GM19452 (cell line): ENCODE data around the gene OVCH1.
A peak's percentile ranks its signal among the peaks of the same experiment; 100 is the strongest.
"Not testable (repeated sequence)": the region's sequence is repeated elsewhere in the genome, so short reads cannot be mapped to it uniquely, and the experiment has no call there.

ENCODE experiments used
- ATAC-seq: cut with Tn5 transposase; IDR thresholded peaks from one replicate; pipeline ENCODE4 v1.9.1; 2021; ENCODE audit not compliant: unreplicated experiment

OVCH1 gene

GRCh38 chr12:29414368-29414767 lies 83.1 kb downstream of the OVCH1 start:
- no peak for ATAC-seq

- ATAC-seq: no peak
These were observed 91.9 kb downstream of the OVCH1 start for GRCh38 chr12:29405561-29405960.

DNA sequence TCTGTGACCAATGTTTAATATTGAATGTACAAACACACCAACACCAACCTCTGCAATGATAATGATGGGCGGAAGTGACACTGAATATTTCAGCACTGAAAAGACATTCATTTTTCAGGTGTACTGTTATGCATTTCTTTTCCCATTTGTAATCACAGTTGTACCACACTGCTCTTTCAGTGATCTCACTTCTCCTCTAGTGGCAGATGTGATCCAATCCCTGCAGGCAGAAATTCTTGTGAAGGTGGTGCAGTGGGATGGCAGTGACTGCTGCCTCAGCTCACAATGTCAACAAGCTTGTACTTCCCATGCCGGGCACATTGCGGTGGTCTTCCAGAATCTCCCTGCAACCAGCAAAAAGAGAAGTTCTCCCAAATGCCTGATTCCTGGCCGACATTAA lies 93.5 kb downstream of the OVCH1 start:
- no peak for ATAC-seq

DNA sequence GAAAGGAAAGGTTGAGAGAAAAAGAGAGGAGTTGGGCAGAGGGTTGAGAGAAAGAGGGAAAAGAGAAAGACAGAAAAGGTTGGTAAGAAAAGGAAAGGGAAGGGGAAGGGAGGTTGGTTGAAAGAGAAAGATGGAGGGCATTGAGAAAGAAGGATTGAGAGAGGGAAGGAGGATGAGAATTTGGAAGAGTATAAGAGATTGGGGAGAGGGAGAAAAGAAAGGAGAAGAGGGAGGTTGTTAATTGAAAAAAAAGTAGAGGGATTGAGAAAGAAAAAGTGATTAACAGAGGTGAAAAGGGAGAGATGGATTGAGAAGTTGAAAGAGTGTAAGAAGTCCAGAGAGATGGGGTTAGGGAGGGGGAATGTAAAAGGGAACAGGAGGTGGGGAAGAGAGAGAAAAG lies 95.0 kb downstream of the OVCH1 start:
- ATAC-seq: no peak

GRCh38 chr12:29398495-29398894 lies 99.0 kb downstream of the OVCH1 start:
- no peak for ATAC-seq

DNA sequence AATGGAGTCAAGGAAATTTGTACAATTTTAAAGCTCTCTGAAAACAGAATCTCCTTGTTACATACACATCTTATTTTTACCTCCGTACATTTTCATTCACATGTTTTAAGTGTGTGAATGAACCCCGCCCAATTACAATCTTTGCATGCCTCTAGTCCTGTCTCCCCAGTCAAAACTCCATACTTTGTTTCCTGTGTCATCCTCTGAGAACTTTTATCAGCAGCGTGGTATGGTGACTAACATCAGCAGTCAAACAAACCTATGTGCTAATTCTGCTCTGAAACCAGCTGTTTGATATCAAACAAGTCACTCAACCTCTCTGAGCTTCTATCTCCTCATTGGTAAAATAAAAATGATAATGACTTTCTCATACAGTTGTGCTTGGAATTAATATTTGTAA lies 100.7 kb downstream of the OVCH1 start:
- no peak for ATAC-seq

DNA sequence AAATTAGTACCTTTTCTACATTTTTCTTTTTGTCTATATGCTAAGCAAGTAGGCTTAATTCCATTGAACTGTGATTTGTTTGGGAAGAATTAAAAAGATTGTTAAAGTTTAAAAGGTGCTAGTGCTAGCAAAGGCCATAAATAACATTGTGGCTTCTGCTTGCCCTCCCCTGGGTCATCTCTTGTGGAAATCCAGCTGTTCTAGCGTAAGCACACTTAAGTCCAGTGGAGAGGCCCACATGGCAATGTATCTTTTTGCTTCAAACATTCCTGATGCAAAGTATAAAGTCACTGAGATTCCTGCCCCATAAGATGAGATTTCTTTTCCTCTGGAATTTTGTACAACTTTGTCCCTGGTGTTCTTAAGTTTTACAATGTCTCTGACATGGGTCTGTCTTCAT lies 102.1 kb downstream of the OVCH1 start:
- ATAC-seq: no peak

- ATAC-seq: not testable (repeated sequence)
These were observed 107.1 kb downstream of the OVCH1 start for GRCh38 chr12:29390419-29390818.

- ATAC-seq: no peak
These were observed 108.1 kb downstream of the OVCH1 start for GRCh38 chr12:29389295-29389919.

- not testable (repeated sequence) for ATAC-seq
These were observed 111.3 kb downstream of the OVCH1 start for GRCh38 chr12:29386084-29386680.

- ATAC-seq: not testable (repeated sequence)
These were observed 112.3 kb downstream of the OVCH1 start for GRCh38 chr12:29385194-29385593.

DNA sequence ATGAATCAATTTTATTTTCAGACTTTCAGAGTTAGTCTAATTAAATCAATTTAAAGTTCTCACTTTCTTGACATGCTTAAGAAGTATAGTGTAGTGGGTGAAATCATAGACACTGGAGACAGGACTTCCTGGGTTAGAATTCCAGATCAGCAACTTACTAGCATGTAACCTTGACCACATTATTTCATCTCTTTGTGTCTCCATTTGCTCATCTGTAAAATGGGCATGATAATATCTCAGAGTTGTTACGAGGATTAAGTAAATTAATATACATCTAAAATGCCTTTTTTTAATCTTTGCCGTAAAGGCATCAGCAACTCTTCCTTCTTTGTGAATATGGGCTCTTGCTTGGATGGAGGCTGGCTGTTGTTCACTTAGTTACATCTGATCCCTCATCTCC lies 115.2 kb downstream of the OVCH1 start:
- ATAC-seq: no peak

- peak; percentile 97 for ATAC-seq
These were observed 116.7 kb downstream of the OVCH1 start, which contains the start of gene ERGIC2 for GRCh38 chr12:29380536-29381523. Gene ERGIC2 (minus strand): TSS chr12:29381172. CDS start chr12:29371633, 9,539 bp downstream.
